Endothelial cell of umbilical vein (primary cell): ENCODE data around the gene ATP6V1B1.

ENCODE experiments used
- CTCF ChIP-seq, 2 donors: IDR thresholded peaks; 1 replicate in 1 of 2; 2 replicates in 1 of 2; pipeline ENCODE4 v1.5.1; 2011; ENCODE audit warnings: low read length in 2 of 2, mild to moderate bottlenecking in 2 of 2, moderate library complexity in 2 of 2, control low read depth in 1 of 2, inconsistent platforms in 1 of 2, low read depth in 1 of 2; ENCODE audit not compliant: insufficient read depth in 1 of 2; ENCODE audit errors: extremely low read depth in 1 of 2
- EZH2 ChIP-seq: IDR thresholded peaks from 2 replicates; pipeline ENCODE4 v1.6.1; 2012; ENCODE audit warnings: borderline replicate concordance, low read depth, mild to moderate bottlenecking, moderate library complexity, low read length, inconsistent platforms; ENCODE audit not compliant: severe bottlenecking
- FOS ChIP-seq: IDR thresholded peaks from 2 replicates; pipeline ENCODE4 v1.6.1; 2011; ENCODE audit warnings: mild to moderate bottlenecking, low read length, moderate library complexity, borderline replicate concordance; ENCODE audit not compliant: insufficient read depth
- GATA2 ChIP-seq: IDR thresholded peaks from 2 replicates; pipeline ENCODE4 v1.7.0; 2011; ENCODE audit warnings: low read depth, mild to moderate bottlenecking, moderate library complexity, mixed read lengths, low read length; ENCODE audit not compliant: insufficient read length, insufficient read depth
- JUN ChIP-seq: IDR thresholded peaks from 2 replicates; pipeline ENCODE4 v1.6.1; 2011; ENCODE audit warnings: borderline replicate concordance, low read depth; ENCODE audit not compliant: insufficient read length, insufficient read depth
- MAX ChIP-seq: IDR thresholded peaks from 2 replicates; pipeline ENCODE4 v1.6.1; 2011; ENCODE audit not compliant: insufficient read depth, insufficient read length
- MYC ChIP-seq: IDR thresholded peaks from one replicate; pipeline ENCODE4 v1.6.1; 2011; ENCODE audit warnings: mild to moderate bottlenecking, low read depth, low read length
- POLR2A ChIP-seq: IDR thresholded peaks from 2 replicates; pipeline ENCODE4 v1.6.1; 2012; ENCODE audit warnings: low read depth, mild to moderate bottlenecking, control low read depth, low read length
- POLR2AphosphoS5 ChIP-seq: IDR thresholded peaks from 2 replicates; pipeline ENCODE4 v1.6.1; 2012; ENCODE audit warnings: low read depth, mild to moderate bottlenecking, control low read depth, low read length, moderate library complexity; ENCODE audit not compliant: insufficient read depth

- TF ChIP-seq CTCF (IDR thresholded peaks at IDR 0.05; ENCODE audit: extremely low read depth in 1 of 2, insufficient read depth in 1 of 2, low read depth in 1 of 2, low read length in 2 of 2) (no peak), EZH2 (no peak), MYC (no peak), POLR2A (no peak), POLR2AphosphoS5 (no peak), JUN (no peak), MAX (no peak), GATA2 (no peak), FOS (no peak)
Measured at GRCh38 chr2:70930371-70931329, 5.0 kb upstream of the ATP6V1B1 start.
